Memory B cell (primary cell): ENCODE results near the gene EIF4E3.
A peak's percentile ranks its signal among the peaks of the same experiment; 100 is the strongest.

Source experiments
- ATAC-seq: fragments of 150-1000 bp; cut with Tn5 transposase; 2 replicates; pipeline ENCODE4 v1.10.0; 2021; ENCODE audit warnings: low read depth, mild to moderate bottlenecking, moderate library complexity
- DNase-seq, 2 donors: peaks; one replicate each; pipeline ENCODE4 v3.0.0; 2022; ENCODE audit warnings: low spot score in 2 of 2
- H3K27ac Mint-ChIP-seq: one replicate; pipeline ENCODE4 v1.8.0; 2022; ENCODE audit warnings: mild to moderate bottlenecking, moderate library complexity, mixed read lengths
- H3K27me3 Mint-ChIP-seq: one replicate; pipeline ENCODE4 v1.8.0; 2022; ENCODE audit warnings: mixed read lengths
- H3K36me3 Mint-ChIP-seq: one replicate; pipeline ENCODE4 v1.8.0; 2022; ENCODE audit warnings: mild to moderate bottlenecking, mixed read lengths
- H3K4me1 Mint-ChIP-seq: one replicate; pipeline ENCODE4 v1.8.0; 2022; ENCODE audit warnings: mixed read lengths
- H3K4me3 Mint-ChIP-seq: one replicate; pipeline ENCODE4 v1.8.0; 2022; ENCODE audit warnings: mild to moderate bottlenecking, moderate library complexity, mixed read lengths
- H3K9me3 Mint-ChIP-seq: one replicate; pipeline ENCODE4 v1.8.0; 2022; ENCODE audit warnings: mixed read lengths

Gene EIF4E3

GRCh38 chr3:71710906-71711494 lies 14.2 kb downstream of the EIF4E3 start:
- Mint-ChIP-seq H3K27ac (no peak overlapping the region), H3K4me3 (no peak overlapping the region), H3K36me3 (no peaks in the 10 kb centered on the region), H3K27me3 (peaks cover 5% of the 10 kb centered on the region), H3K9me3 (no peaks in the 10 kb centered on the region), H3K4me1 (peaks cover 2% of the 10 kb centered on the region)
- DNase-seq: peak in 1 of 2 donors; percentile 17
- ATAC-seq: peak; percentile 47

GRCh38 chr3:71709908-71710511 lies 15.2 kb downstream of the EIF4E3 start:
- H3K27me3 Mint-ChIP-seq: peaks cover 2% of the 10 kb centered on the region
- H3K4me3 Mint-ChIP-seq: no peak overlapping the region
- H3K4me1 Mint-ChIP-seq: peaks cover 2% of the 10 kb centered on the region
- no peak for DNase-seq
- no peaks in the 10 kb centered on the region for H3K9me3 Mint-ChIP-seq
- no peak overlapping the region for H3K27ac Mint-ChIP-seq
- ATAC-seq: no peak
- no peaks in the 10 kb centered on the region for H3K36me3 Mint-ChIP-seq

- Mint-ChIP-seq H3K36me3 (no peaks in the 10 kb centered on the region), H3K27ac (no peak overlapping the region), H3K27me3 (peaks cover 5% of the 10 kb centered on the region), H3K9me3 (no peaks in the 10 kb centered on the region), H3K4me3 (no peak overlapping the region), H3K4me1 (peaks cover 2% of the 10 kb centered on the region)
- no peak for ATAC-seq
- no peak for DNase-seq
These were observed 16.6 kb downstream of the EIF4E3 start for GRCh38 chr3:71708476-71709105.

GRCh38 chr3:71707595-71707994 lies 17.6 kb downstream of the EIF4E3 start:
- no peak for DNase-seq
- H3K36me3 Mint-ChIP-seq: no peaks in the 10 kb centered on the region

GRCh38 chr3:71705681-71706080 lies 19.5 kb downstream of the EIF4E3 start:
- Mint-ChIP-seq H3K4me3 (no peak overlapping the region), H3K27me3 (peaks cover 7% of the 10 kb centered on the region), H3K4me1 (no peaks in the 10 kb centered on the region), H3K9me3 (no peaks in the 10 kb centered on the region), H3K27ac (no peak overlapping the region), H3K36me3 (no peaks in the 10 kb centered on the region)
- ATAC-seq (no peak), DNase-seq (no peak)

More at GRCh38 chr3:71707595-71707994, 17.6 kb downstream of the EIF4E3 start:
- Mint-ChIP-seq H3K27ac (no peak overlapping the region), H3K4me3 (no peak overlapping the region), H3K27me3 (peaks cover 5% of the 10 kb centered on the region), H3K9me3 (no peaks in the 10 kb centered on the region), H3K4me1 (no peaks in the 10 kb centered on the region)
- ATAC-seq: no peak

- Mint-ChIP-seq H3K4me1 (no peaks in the 10 kb centered on the region), H3K36me3 (no peaks in the 10 kb centered on the region), H3K4me3 (no peak overlapping the region), H3K9me3 (no peaks in the 10 kb centered on the region), H3K27ac (no peak overlapping the region), H3K27me3 (peaks cover 8% of the 10 kb centered on the region)
- DNase-seq (no peak), ATAC-seq (no peak)
These were observed 20.3 kb downstream of the EIF4E3 start for GRCh38 chr3:71704915-71705314.

- H3K27me3 Mint-ChIP-seq: peaks cover 6% of the 10 kb centered on the region
- H3K4me1 Mint-ChIP-seq: no peaks in the 10 kb centered on the region
- ATAC-seq (no peak), DNase-seq (no peak)
- no peaks in the 10 kb centered on the region for H3K36me3 Mint-ChIP-seq
- no peak overlapping the region for H3K27ac Mint-ChIP-seq
- no peaks in the 10 kb centered on the region for H3K9me3 Mint-ChIP-seq
- no peak overlapping the region for H3K4me3 Mint-ChIP-seq
These were observed 21.4 kb downstream of the EIF4E3 start for GRCh38 chr3:71703797-71704196.

GRCh38 chr3:71702131-71703024 lies 22.8 kb downstream of the EIF4E3 start:
- ATAC-seq: no peak
- H3K4me1 Mint-ChIP-seq: no peaks in the 10 kb centered on the region
- H3K27me3 Mint-ChIP-seq: peaks cover 7% of the 10 kb centered on the region
- no peak for DNase-seq
- H3K4me3 Mint-ChIP-seq: no peak overlapping the region
- H3K9me3 Mint-ChIP-seq: no peaks in the 10 kb centered on the region
- peaks cover 2% of the 10 kb centered on the region for H3K36me3 Mint-ChIP-seq
- H3K27ac Mint-ChIP-seq: no peak overlapping the region

- ATAC-seq: no peak
- Mint-ChIP-seq H3K27ac (no peak overlapping the region), H3K27me3 (peaks cover 7% of the 10 kb centered on the region), H3K4me1 (no peaks in the 10 kb centered on the region), H3K9me3 (no peaks in the 10 kb centered on the region), H3K36me3 (peaks cover 2% of the 10 kb centered on the region), H3K4me3 (no peak overlapping the region)
- DNase-seq: no peak
These were observed 23.9 kb downstream of the EIF4E3 start for GRCh38 chr3:71701251-71701762.

- peaks cover 2% of the 10 kb centered on the region for H3K36me3 Mint-ChIP-seq
These were observed 30.2 kb downstream of the EIF4E3 start for GRCh38 chr3:71695000-71695482.

GRCh38 chr3:71694358-71694999 lies 30.7 kb downstream of the EIF4E3 start:
- H3K27me3 Mint-ChIP-seq: peaks cover 2% of the 10 kb centered on the region
- ATAC-seq: no peak
- no peak overlapping the region for H3K4me3 Mint-ChIP-seq
- no peaks in the 10 kb centered on the region for H3K9me3 Mint-ChIP-seq
- DNase-seq: no peak
- no peak overlapping the region for H3K27ac Mint-ChIP-seq
- no peaks in the 10 kb centered on the region for H3K4me1 Mint-ChIP-seq
- H3K36me3 Mint-ChIP-seq: peaks cover 2% of the 10 kb centered on the region

More at GRCh38 chr3:71695000-71695482, 30.2 kb downstream of the EIF4E3 start:
- Mint-ChIP-seq H3K9me3 (no peaks in the 10 kb centered on the region), H3K4me1 (no peaks in the 10 kb centered on the region), H3K27me3 (peaks cover 2% of the 10 kb centered on the region), H3K27ac (no peak overlapping the region), H3K4me3 (no peak overlapping the region)
- ATAC-seq (no peak), DNase-seq (no peak)

- H3K27me3 Mint-ChIP-seq: peaks cover 2% of the 10 kb centered on the region
- no peak for ATAC-seq
These were observed 31.6 kb downstream of the EIF4E3 start for GRCh38 chr3:71693641-71694040.

GRCh38 chr3:71692139-71692538 lies 33.1 kb downstream of the EIF4E3 start:
- Mint-ChIP-seq H3K36me3 (no peaks in the 10 kb centered on the region), H3K4me3 (no peak overlapping the region)

More at GRCh38 chr3:71693641-71694040, 31.6 kb downstream of the EIF4E3 start:
- Mint-ChIP-seq H3K9me3 (no peaks in the 10 kb centered on the region), H3K36me3 (peaks cover 2% of the 10 kb centered on the region), H3K27ac (no peak overlapping the region), H3K4me3 (no peak overlapping the region), H3K4me1 (no peaks in the 10 kb centered on the region)
- no peak for DNase-seq

More at GRCh38 chr3:71692139-71692538, 33.1 kb downstream of the EIF4E3 start:
- Mint-ChIP-seq H3K9me3 (no peaks in the 10 kb centered on the region), H3K27ac (no peak overlapping the region), H3K4me1 (no peaks in the 10 kb centered on the region), H3K27me3 (no peaks in the 10 kb centered on the region)
- DNase-seq (no peak), ATAC-seq (no peak)
